ENCODE results near the gene ADORA2A. TPM values are rescaled to one million over a fixed set of nuclear protein-coding genes. Genes with fewer than 3 reads are reported as not detected.
A peak's percentile ranks its signal among the peaks of the same experiment; 100 is the strongest.

ADORA2A gene
- total RNA-seq, 1 donor from 2014 or later = 3.8 TPM

DNA sequence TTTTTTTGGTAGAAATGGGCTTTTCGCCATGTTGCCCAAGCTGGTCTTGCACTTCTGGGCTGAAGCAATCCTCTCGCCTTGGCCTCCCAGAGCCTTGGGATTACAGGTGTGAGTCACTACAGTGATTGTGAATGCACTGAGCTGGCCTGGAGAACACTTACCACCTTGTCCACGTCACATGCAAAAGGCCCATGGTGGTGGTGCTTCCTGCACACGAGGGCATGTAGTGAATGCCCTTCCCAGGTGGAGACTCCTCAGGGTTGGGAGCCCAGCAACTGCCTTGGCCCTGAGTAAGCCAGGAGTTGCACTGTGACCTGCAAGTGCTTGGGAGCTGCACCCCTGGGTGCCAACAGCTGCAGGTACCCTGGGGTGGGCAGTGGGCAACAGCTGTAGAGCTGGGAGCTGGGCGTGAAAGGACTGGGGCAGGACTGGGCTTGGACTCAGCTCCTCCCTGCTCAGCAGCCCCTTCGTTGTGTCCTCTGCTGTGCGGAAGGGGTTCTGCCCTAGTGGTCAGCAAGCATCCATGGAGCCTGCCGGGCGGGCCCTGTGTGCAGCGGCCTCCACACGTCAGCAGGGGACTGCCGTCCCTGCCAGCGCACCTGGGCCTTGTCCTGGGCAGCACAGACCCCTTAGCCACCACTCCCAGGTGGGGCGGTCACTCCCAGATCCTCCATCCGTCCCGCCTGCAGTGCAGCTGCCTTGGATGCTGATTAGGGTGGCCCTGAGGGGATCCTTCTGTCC, 9.3 kb upstream of the ADORA2A start:
- no peak for DNase-seq (ENCODE audit: low read depth in 2 of 2)

DNA sequence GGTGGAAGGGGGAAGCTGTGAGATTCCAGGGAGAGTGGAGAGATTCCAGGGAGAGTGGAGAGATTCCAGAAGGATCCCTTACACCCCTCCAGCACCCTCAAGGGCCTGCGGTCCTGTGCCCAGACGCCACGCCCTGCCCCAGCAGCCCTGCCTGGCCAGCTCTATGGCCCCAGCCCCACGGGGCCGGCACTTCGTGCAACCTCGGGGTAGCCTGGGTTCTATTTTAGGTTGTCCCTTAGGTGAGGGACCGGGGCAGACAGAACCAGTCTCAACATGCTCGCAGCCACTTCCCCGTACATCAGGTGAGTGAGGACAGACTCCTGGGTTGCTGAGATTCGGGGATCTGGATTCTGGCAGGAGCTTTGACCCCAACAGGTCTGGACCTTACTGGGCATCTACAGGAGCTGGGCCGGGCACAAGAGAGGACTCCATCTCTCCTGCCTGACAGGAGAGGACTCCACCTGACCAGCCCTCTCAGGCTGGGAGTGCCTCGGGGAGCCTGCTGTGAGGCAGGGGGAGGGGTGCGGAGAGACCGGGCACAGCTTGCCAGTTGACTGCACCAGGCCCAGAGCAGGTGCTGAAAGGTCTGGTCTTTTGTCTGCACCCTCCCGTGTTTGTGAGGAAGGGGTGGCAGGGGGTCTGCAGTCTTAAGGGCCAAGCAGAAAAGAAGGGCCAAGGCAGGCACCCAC, 8.5 kb upstream of the ADORA2A start:
- no peak for DNase-seq (ENCODE audit: low read depth in 2 of 2)

DNA sequence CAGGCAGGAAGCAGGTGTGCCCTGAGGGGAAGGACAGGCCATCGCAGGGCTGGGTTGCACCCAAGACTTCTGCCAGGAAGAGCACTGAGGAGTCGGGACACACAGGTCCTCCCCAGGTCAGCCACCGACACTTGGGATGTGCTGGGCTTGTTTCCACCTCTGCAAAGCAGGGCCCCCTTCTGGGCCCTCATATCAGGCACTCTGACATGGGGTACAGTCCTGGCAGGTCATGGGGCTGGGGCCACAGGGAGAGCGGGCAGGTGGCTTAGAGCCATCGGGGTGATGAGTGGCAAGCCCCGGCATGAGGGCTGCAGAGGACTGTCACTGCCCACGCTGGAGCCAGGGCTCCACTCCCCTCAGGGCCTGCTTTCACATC, 7.9 kb upstream of the ADORA2A start:
- no peak for DNase-seq (ENCODE audit: low read depth in 2 of 2)

DNA sequence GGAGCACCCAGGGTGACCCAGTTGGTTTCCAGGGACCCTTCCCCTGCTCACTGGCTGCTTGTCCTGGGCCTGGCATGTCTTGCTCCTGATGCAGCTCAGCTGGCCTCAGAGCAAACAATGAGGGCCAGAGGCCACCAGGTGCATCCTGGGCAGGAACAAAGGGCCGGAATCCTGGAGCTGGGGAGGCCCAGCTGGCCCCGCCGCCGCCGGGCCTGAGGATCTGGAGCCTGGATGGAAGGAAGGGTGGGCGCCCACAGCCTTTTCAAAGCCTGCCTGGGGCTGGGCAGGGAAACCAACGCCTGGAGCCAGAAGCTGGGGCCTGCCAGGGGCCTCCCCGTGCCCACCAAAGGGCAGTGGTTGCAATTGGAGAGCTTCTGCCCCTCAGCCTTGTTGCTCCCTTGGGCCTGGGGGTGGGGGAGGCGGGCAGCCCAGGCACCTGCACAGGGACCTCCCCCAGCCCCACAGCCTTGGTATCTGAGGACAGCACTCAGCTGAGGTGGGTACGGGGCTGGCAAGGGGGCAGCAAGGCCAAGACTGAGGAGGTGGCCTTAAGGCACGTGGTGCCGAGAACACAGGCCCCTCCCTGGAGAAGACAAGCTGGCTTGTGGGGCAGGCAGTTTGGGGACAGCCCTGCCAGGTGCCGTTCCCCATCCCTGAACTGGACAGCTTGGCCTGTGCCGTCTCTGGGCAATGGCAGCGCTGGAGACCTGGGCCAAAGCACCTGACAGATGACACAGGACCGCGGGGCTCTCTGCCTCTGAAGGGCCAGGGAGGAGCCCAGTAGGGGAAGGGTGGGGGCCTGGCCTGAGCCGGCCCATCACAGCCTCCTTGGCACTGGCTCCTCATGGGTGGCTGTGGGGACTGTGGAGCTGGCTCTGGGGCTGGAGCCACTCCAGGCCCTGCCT, 7.1 kb upstream of the ADORA2A start:
- peak; percentile 84 to 89 for DNase-seq (ENCODE audit: low read depth in 2 of 2)

DNA sequence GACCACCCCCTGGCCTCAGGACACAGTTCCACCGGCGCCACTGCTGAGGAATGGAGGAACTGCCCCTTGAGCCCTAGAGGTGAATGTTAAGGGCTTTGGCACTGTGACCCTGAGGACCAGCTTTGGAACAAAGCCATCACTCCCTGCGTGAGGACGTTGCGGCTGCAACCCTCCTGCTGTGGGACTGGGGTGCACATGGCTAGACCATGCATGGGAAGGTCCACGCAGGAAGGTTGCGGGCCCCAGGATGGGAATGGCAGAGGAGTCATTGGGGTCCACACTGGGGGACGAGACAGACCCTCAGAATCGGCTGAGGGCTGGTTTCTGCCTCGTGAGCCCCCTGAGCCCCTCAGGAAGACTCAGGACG, 6.4 kb upstream of the ADORA2A start:
- no peak for DNase-seq (ENCODE audit: low read depth in 2 of 2)

DNA sequence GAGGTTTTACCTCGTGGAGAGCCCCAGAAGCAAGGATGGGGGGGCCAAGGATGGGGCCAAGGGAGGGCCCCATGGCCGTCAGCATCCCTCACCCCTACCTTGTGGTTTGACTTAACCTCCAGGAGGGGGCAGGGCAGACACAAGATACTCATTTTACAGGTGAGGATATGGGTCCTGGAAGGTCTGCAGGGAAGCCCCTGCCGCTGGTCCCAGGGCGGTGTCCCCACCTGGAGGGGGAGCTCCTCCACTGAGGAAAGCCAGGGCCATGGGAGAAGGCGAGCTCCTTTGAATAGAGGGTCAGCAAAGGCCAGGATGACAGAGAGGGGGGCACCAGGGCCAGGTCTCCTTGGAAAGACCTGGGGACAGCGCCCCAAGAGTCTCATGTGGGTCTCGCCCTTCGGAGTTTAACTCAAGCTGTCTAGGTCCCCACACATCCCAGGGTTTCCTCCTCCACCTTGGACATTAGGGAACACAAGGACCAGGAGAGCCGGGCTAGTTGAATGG, 5.9 kb upstream of the ADORA2A start:
- no peak for DNase-seq (ENCODE audit: low read depth in 2 of 2)

DNA sequence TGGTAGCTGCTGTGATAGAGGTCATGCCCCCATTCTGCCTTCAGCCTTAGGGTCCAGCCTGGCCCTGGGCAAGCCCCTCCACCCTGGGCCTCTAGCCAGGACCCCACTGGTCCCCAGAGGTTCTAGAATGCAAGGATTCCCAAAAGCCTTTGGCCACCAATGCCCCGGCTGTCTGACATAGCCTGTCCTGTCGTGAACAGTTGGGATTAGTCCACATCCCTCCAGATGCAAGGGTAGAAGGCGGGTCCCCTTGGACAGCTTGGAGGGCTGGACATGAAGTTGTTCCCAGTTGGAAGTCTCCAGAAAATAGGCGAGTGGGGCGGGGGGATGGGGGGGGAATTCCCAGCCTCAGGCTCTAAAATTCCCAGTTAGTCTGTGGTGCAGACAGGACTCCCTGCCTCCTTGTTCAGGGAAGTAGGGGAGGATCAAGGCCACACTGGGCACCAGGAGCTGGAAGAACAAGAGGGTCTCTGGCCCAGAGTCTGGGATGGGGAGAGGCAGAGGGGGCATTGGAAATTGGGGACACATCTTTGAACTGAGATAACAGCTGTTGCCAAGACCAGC, 5.2 kb upstream of the ADORA2A start:
- DNase-seq (ENCODE audit: low read depth in 2 of 2) = no peak

DNA sequence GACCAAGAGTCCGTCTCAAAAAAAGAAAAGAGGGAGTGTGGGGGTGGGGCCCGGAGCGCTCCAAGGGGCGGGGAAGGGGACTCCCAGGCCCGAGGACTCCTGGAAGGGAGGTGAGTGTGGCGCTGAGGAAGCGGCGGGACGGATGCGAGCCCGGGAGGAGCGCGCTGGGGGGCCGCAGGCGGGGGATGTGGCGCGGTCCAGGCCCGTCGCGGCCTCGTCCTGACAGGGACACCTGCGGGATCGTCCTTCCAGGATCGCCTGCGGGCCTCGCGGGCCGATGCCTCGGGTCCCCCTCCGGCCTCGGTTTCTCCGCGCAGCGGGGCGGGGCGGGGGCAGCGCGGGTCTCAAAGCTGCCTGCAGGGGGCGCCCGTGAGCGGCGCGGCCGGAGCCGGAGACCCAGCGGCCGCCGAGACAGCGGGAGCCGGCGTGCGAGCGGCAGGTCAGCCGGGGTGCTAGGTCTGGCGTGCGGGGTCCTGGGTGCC, 3.8 kb upstream of the ADORA2A start:
- peak; percentile 47 to 48 for DNase-seq (ENCODE audit: low read depth in 2 of 2)

DNA sequence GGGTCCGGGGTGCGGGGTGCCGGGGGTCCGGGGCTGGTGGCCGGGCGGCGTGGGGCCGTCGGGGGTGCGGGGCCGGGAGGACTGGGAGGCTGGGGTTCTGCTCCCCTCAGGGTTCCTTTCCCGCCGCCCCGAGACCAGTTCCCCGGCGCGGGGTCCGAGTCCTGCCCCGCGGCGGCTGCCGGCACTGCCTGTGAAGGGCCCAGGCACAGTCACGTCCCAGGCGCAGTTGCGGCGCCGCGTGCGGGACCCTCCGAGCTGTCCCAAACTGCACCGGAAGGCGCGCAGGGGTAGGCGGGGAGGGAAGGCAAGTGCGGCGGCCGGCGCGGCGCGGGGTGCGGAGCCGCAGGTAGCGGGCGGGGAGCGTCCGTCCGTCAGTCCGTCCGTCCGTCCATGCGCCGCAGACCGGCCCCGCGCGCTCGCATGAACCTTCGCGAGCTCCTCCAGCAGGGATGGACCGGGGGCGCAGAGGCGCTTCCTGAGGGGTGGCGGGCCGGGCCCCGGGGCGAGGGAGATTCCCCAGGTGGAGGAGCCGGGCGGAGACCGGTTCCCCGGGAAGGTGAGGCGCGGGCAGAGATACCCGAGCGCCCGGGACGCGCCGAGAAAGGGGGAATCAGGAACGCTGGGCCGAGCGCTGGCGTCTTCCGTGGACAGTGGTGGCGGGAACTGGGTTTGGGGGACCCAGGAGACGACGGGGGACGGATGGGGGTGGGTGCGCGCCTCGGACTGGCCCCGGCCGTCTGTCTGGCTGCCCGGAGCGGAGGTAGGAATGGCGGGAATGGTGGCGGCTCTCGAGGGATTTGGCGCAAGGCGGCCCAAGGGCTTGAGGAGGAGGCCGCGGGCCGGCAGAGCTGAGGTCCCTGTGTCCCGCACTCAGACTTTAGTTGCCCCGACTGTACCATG, 3.1 kb upstream of the ADORA2A start:
- peak in 1 of 2 donors; percentile 24 for DNase-seq (ENCODE audit: low read depth in 2 of 2)

DNA sequence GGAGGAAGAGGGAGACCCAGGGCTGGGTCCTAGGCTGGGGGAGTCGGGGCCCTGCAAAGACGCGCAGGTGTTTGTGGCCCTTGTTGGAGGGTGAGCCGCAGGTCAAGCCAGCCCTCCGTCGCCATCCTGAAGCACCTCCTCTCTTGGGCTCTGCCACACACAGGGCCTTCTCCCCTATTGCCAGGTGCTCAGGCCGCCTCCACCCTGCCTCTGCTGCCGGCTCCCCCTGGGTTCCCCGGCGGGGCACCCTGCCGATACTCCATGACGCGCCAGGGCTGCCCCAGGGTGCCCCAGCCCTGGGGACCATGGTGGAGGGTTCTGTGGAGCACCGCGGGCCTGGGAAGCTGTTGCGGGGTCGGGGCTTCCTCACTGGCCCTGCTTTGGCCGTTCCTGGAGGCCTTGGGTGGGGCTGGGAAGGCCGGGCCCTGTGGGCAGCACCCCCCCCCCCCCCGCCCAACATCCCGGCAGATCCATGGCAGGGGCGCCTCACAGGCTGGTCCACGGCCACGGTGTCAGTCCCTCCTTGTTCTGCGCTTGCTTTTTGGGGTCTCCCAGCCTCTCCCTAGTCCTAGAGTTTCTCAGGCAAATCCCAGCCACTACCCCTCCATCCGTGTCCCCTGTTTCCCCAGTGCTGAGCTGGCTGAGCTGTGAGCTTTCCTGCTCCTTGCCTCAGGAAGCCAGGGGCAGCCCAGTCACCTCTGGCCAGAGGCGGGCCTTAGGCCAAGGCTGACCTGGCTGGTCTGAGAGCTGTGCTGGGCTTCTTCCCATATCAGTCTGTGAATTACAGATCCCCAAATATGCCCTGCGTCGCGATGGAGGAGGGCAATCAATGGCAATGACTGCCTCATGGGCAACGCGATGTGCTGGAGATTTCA, 2.3 kb upstream of the ADORA2A start:
- DNase-seq (ENCODE audit: low read depth in 2 of 2) = no peak

DNA sequence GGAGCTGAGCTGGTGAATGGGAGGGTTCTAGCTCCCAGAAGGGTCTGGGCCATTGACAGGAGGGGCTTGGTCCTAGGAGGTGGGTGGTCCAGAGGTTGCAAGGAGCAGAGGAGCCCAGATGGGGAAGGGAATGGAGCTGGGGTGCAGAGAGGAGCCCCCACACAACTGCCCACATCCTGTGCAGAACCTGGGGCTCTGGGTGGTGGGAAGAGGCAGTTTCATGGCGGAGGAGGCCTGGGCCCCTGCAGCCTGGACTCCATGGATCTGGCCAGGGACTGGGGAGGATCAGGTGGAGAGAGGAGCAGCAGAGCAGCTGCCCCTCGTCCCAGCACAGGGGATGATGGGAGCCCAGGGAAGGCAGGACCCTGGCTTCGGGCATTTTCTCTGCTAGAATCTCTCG, 963 bp upstream of the ADORA2A start:
- no peak for DNase-seq (ENCODE audit: low read depth in 2 of 2)

DNA sequence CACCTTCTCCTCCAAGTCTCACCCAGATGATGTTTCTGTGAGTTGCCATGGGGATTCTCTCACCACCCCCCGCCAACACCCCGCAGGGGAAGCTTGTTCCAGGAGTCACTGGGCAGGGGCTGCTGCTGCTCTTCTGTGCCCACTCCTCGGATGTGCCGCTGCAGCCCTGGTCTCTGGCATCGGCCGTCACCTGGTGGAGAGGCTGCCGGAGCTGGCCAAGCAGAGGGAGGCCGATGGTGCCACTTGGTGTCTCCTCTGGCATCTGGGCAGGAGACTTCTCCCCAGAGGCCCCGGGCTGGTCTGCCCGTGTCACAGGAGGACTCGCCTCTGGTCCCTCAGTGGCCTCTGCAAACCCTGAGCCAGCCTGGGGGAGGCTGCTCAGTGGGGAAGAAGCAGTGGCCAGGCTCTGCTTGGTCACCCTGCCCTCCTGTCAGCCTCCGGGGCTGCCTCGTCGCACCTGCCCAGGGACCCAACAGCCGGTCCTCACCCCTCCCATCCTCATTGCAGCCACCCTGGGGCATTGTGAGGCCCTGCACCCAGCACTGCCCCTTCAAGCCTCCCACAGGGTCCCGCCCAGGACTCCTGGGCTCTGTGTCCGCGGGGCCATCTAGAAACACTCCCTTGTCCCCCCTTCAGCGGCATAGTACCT, 424 bp upstream of the ADORA2A start:
- no peak for DNase-seq (ENCODE audit: low read depth in 2 of 2)

DNA sequence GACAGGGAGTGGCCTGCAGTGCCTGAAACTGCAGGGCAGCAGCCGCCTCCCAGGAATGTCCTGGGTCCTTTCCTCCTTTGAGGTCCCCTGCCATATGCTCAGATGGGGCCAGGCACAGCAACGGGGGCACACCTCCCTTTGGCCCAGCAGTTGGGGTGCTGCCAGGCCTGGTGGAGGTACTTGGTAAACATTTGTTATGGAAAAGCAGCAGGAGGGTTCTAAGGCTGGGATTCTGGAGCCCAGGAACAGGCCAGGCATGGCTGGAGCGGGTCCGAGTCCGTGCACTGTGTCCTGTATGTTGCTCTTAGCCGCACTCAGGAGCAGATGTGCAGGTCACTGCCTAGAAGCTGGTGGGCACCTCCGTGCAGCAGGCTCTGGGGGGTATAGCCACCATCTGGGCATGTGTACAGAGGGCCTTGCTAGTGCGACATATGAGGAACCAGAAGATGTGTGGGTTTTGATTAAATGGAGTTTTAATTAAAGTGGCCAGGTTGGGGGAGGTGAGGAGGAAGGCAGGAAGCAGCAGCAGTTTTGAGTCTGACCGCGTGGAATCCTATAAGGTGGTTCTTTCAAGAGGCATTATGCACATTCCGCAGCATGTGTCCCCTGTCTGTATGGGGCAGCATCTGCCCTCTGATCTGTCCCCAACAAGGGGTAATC, 1.5 kb downstream of the ADORA2A start:
- DNase-seq (ENCODE audit: low read depth in 2 of 2) = no peak

DNA sequence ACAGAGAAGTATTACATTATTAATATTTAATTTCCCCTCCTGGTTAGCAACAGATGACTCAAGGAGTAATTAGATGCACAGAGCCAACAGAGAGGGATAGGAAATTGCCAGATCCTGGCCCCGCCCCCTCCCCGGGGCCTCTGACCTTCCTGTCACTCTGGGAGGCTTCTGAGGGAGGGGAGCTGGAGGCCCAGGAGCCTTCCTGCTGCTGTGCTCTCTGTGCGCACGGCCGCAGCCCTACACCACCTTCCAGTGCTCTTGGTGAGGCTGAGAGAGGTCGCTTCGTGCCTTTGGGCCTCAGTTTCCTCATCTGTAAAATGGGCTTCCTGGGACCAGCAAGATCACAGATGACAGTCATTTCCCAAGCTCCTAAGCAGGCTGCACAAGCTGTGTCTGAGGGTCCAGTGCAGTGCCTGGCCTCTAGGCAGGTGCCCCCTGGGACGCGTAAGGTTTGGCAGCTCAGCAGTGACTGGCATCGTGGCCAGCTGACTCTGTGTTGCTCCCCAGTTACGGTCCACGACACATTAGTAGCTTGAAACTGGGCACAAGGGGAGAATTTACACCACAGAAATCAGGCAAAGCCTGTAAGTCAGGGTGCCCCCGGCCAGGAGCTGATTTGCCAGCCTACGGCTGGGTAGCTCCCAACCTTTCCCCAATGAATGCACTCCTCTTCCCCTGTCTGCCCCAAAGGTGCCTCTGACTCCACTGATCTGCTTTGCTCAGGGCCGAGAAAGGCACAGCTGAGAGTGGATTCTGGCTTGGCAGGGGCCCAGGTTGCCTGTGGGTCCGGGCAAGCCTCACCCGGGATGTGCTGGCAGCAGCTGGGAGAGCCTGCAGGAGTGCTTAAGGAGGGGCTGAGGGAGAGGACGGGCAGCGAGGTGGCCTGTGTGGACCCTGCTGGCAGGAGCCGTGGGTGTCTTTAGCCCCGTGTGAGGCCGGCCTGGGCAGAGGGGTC, 2.3 kb downstream of the ADORA2A start:
- DNase-seq (ENCODE audit: low read depth in 2 of 2) = no peak

DNA sequence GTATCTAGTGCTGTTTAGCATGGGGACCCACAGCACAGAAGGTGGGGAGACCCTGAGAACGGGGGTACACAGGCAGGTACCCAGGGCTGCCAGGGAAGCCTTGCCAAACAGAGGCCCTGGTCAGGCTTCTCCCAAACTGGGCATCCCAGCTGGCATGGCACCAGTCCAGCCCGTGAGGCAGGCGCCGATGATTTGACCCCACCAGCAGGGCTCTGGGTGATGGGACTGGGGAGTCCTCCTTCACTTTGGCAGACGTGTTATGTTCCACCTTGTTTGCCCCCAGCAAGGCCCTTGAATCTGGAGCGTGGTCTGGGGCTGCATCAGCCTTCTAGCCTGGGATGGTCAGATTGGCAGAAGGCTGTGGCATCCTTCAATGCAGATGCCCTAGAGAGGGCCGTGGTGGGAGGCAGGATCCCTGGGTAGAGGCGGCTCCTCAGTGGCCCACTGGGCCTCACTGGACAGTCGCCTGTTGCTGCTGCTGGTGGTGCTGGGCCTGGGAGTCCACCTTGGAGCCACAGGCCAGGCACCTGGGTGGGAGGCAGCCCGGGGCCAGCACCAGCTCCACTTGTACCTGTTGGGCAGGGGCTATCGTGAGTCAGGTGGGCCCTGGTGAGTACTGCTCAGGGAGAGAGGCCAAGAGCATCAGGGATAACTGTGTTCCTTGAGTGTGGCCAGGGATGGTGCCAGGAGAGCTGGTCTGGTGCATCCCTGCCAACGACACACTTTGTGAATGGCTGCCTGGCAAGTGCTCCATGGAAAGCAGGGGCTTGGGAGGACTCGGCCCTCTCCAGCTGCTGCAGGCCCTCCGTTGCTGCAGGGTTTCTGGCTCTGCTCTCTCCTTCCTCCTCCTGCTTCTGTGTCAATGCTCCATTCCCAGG, 3.3 kb downstream of the ADORA2A start:
- DNase-seq (ENCODE audit: low read depth in 2 of 2) = no peak

DNA sequence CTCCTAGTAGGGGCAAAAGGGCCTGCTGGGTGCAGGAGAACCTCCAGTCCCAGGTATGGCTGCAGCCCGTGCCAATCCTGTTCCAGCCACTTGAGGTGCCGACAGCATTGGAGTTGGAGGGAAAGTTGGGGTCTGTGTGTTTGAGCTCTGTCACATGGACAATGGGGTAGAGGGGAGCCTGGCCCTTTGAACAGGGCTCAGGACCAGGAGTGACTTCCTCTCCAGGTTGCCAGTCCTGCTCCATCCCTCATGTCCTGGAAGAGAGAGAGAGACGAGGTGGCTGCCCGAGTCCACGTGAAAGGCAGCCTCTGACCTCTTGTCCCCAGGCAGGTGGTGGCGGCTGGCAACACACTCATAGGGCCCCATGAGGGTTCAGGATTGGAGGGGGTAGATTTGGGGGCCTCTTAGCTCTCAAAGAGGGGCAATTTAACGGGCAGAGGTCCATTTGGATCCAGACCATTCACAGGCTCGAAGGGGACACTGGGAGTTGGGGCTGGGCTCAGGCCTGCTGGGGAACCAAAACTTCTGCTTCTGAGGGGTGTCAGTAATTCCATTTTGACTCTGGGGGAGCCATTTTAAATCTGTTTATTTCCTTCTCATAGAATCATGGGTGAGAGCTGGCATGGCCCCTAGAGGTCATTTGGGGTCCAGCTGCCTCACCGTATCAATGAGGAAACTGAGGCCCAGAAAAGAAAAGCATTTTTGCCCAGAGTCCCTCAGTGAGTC, 4.1 kb downstream of the ADORA2A start:
- no peak for DNase-seq (ENCODE audit: low read depth in 2 of 2)
